Trophoblast cell (in vitro differentiated cells and primary cell): ENCODE measurements around the gene SGPP2.

Experiments used
- DNase-seq, 2 donors: peaks; one replicate each; pipeline ENCODE4 v3.0.0-alpha.2; 2016
- H2AFZ ChIP-seq: 2 replicates; pipeline ENCODE4 v1.6.1; 2013; ENCODE audit warnings: low read length, moderate library complexity, mild to moderate bottlenecking; ENCODE audit not compliant: insufficient read depth, poor library complexity
- H2AK5ac ChIP-seq: 2 replicates; pipeline ENCODE4 v1.6.1; 2013; ENCODE audit warnings: mild to moderate bottlenecking, low read length
- H2BK120ac ChIP-seq: 2 replicates; pipeline ENCODE4 v1.6.1; 2013; ENCODE audit warnings: low read length, mild to moderate bottlenecking, moderate library complexity; ENCODE audit not compliant: insufficient read depth, poor library complexity
- H2BK12ac ChIP-seq: 2 replicates; pipeline ENCODE4 v1.6.1; 2013; ENCODE audit warnings: mild to moderate bottlenecking, low read length, moderate library complexity
- H2BK5ac ChIP-seq: 2 replicates; pipeline ENCODE4 v1.6.1; 2013; ENCODE audit warnings: low read length, low read depth, moderate library complexity, mild to moderate bottlenecking; ENCODE audit not compliant: poor library complexity
- H3K14ac ChIP-seq: 2 replicates; pipeline ENCODE4 v1.6.1; 2013; ENCODE audit warnings: mild to moderate bottlenecking, low read length
- H3K18ac ChIP-seq: 2 replicates; pipeline ENCODE4 v1.6.1; 2013; ENCODE audit warnings: mild to moderate bottlenecking, low read length
- H3K23ac ChIP-seq: 2 replicates; pipeline ENCODE4 v1.6.1; 2013; ENCODE audit warnings: low read length
- H3K27ac ChIP-seq: 2 replicates; pipeline ENCODE4 v1.5.1; 2013; ENCODE audit warnings: low read depth, mild to moderate bottlenecking, inconsistent platforms, low read length, moderate library complexity
- H3K27me3 ChIP-seq: 2 replicates; pipeline ENCODE4 v1.6.1; 2013; ENCODE audit warnings: inconsistent platforms, mild to moderate bottlenecking, low read length, moderate library complexity; ENCODE audit not compliant: insufficient read depth
- H3K36me3 ChIP-seq, 2 experiments: 1 replicate in 1 of 2; 2 replicates in 1 of 2; pipeline ENCODE4 v1.6.1; 2013; ENCODE audit warnings: low read length in 2 of 2, mild to moderate bottlenecking in 2 of 2, moderate library complexity in 1 of 2; ENCODE audit not compliant: insufficient read depth in 2 of 2, control insufficient read depth in 1 of 2
- H3K4ac ChIP-seq: 2 replicates; pipeline ENCODE4 v1.6.1; 2013; ENCODE audit warnings: low read depth, mild to moderate bottlenecking, low read length, moderate library complexity
- H3K4me1 ChIP-seq, 2 experiments: 1 replicate in 1 of 2; 2 replicates in 1 of 2; pipeline ENCODE4 v1.6.1; 2013; ENCODE audit warnings: low read length in 2 of 2, mild to moderate bottlenecking in 2 of 2, moderate library complexity in 1 of 2; ENCODE audit not compliant: insufficient read depth in 2 of 2, control insufficient read depth in 1 of 2
- H3K4me2 ChIP-seq: 2 replicates; pipeline ENCODE4 v1.6.1; 2013; ENCODE audit warnings: inconsistent platforms, mild to moderate bottlenecking, low read length, moderate library complexity
- H3K4me3 ChIP-seq: 2 replicates; pipeline ENCODE4 v1.5.1; 2013; ENCODE audit warnings: mild to moderate bottlenecking, low read depth, low read length, inconsistent platforms
- H3K79me1 ChIP-seq: one replicate; pipeline ENCODE4 v1.6.1; 2013; ENCODE audit warnings: low read length
- H3K79me2 ChIP-seq: 2 replicates; pipeline ENCODE4 v1.6.1; 2013; ENCODE audit warnings: low read length, mild to moderate bottlenecking; ENCODE audit not compliant: control insufficient read depth, insufficient read depth, poor library complexity
- H3K9ac ChIP-seq: 2 replicates; pipeline ENCODE4 v1.6.1; 2013; ENCODE audit warnings: mild to moderate bottlenecking, low read length
- H3K9me3 ChIP-seq: 2 replicates; pipeline ENCODE4 v1.6.1; 2013; ENCODE audit warnings: low read depth, mild to moderate bottlenecking, control low read depth, inconsistent platforms, low read length; ENCODE audit not compliant: insufficient read depth
- H4K12ac ChIP-seq: 2 replicates; pipeline ENCODE4 v1.6.1; 2013; ENCODE audit warnings: low read depth, mild to moderate bottlenecking, low read length, moderate library complexity
- H4K8ac ChIP-seq: 2 replicates; pipeline ENCODE4 v1.6.1; 2013; ENCODE audit warnings: low read depth, mild to moderate bottlenecking, low read length, moderate library complexity
- H4K91ac ChIP-seq: one replicate; pipeline ENCODE4 v1.6.1; 2013; ENCODE audit warnings: low read depth, mild to moderate bottlenecking, low read length, moderate library complexity
- WGBS: extraction: QIAGEN DNeasy Blood & Tissue Kit; methylation state at CpG from one replicate; pipeline ENCODE4 v1.1.7; 2013; ENCODE audit warnings: missing lambda C conversion rate; ENCODE audit not compliant: insufficient read length, insufficient coverage; ENCODE audit errors: extremely low coverage; 5-methylcytosine and 5-hydroxymethylcytosine counted together

Gene SGPP2

GRCh38 chr2:222575618-222576017 lies 151.3 kb downstream of the SGPP2 start:
- H4K91ac ChIP-seq, result no peak overlapping the region
- H3K23ac ChIP-seq, result no peak overlapping the region
- H4K8ac ChIP-seq, result no peak overlapping the region
- no peak overlapping the region for H3K9ac ChIP-seq
- H2BK12ac ChIP-seq, result no peak overlapping the region
- no peak overlapping the region for H2AK5ac ChIP-seq
- H3K4me2 ChIP-seq, result no peak overlapping the region
- H2AFZ ChIP-seq, result no peak overlapping the region
- no peaks in the 10 kb centered on the region for H3K9me3 ChIP-seq
- no peak for DNase-seq
- H3K18ac ChIP-seq, result no peak overlapping the region
- no peak overlapping the region for H3K27ac ChIP-seq
- H4K12ac ChIP-seq, result no peak overlapping the region
- H3K4me1 ChIP-seq, result peaks cover 0 to 5% of the 10 kb centered on the region in 2 experiments
- H3K4ac ChIP-seq, result no peak overlapping the region
- no peak overlapping the region for H3K14ac ChIP-seq
- no peaks in the 10 kb centered on the region for H3K79me1 ChIP-seq
- no peak overlapping the region for H2BK120ac ChIP-seq
- H2BK5ac ChIP-seq, result no peak overlapping the region
- H3K4me3 ChIP-seq, result no peak overlapping the region
- no peaks in the 10 kb centered on the region for H3K79me2 ChIP-seq
- H3K27me3 ChIP-seq, result no peaks in the 10 kb centered on the region
- H3K36me3 ChIP-seq, result peaks cover 0 to 5% of the 10 kb centered on the region in 2 experiments
- no CpG with 5 or more reads among the region's 2 CpGs for whole genome bisulfite sequencing

- Histone ChIP-seq H2BK12ac (no peak overlapping the region), H3K27me3 (no peaks in the 10 kb centered on the region), H3K18ac (no peak overlapping the region), H2AK5ac (no peak overlapping the region), H3K9me3 (no peaks in the 10 kb centered on the region), H2AFZ (no peak overlapping the region), H3K23ac (no peak overlapping the region), H3K4ac (no peak overlapping the region), H3K79me1 (no peaks in the 10 kb centered on the region), H4K8ac (no peak overlapping the region), H3K4me2 (no peak overlapping the region), H3K36me3 (peaks cover 0 to 4% of the 10 kb centered on the region in 2 experiments), H3K14ac (no peak overlapping the region), H3K9ac (no peak overlapping the region), H3K27ac (no peak overlapping the region), H3K4me1 (peaks cover 0 to 5% of the 10 kb centered on the region in 2 experiments), H3K4me3 (no peak overlapping the region), H2BK5ac (no peak overlapping the region), H2BK120ac (no peak overlapping the region), H3K79me2 (no peaks in the 10 kb centered on the region), H4K12ac (no peak overlapping the region), H4K91ac (no peak overlapping the region)
- WGBS, result no CpG with 5 or more reads among the region's 7 CpGs
- no peak for DNase-seq
These were observed 152.1 kb downstream of the SGPP2 start for GRCh38 chr2:222576171-222577081.

- H2BK120ac ChIP-seq, result no peak overlapping the region
- no peak overlapping the region for H2AFZ ChIP-seq
- H2AK5ac ChIP-seq, result no peak overlapping the region
- no peaks in the 10 kb centered on the region for H3K36me3 ChIP-seq
- no peak overlapping the region for H3K27ac ChIP-seq
- DNase-seq, result no peak
- peaks cover 0 to 5% of the 10 kb centered on the region in 2 experiments for H3K4me1 ChIP-seq
- H3K4me2 ChIP-seq, result no peak overlapping the region
- H3K27me3 ChIP-seq, result no peaks in the 10 kb centered on the region
- H2BK12ac ChIP-seq, result no peak overlapping the region
- no peak overlapping the region for H3K14ac ChIP-seq
- H4K12ac ChIP-seq, result no peak overlapping the region
- no peak overlapping the region for H3K23ac ChIP-seq
- no peaks in the 10 kb centered on the region for H3K79me1 ChIP-seq
- H3K4ac ChIP-seq, result no peak overlapping the region
- H2BK5ac ChIP-seq, result no peak overlapping the region
- no peaks in the 10 kb centered on the region for H3K9me3 ChIP-seq
- H3K79me2 ChIP-seq, result no peaks in the 10 kb centered on the region
- H3K9ac ChIP-seq, result no peak overlapping the region
- 100% methylated on average over 1 of the region's 3 CpGs for WGBS
- H4K91ac ChIP-seq, result no peak overlapping the region
- H3K18ac ChIP-seq, result no peak overlapping the region
- H4K8ac ChIP-seq, result no peak overlapping the region
- no peak overlapping the region for H3K4me3 ChIP-seq
These were observed 153.0 kb downstream of the SGPP2 start for GRCh38 chr2:222577341-222577740.

- Histone ChIP-seq H3K36me3 (peaks cover 2 to 6% of the 10 kb centered on the region in 2 experiments), H3K14ac (no peak overlapping the region), H2BK5ac (no peak overlapping the region), H3K27me3 (no peaks in the 10 kb centered on the region), H3K9me3 (peaks cover 7% of the 10 kb centered on the region), H4K12ac (no peak overlapping the region), H3K4ac (no peak overlapping the region), H2BK12ac (no peak overlapping the region), H4K91ac (no peak overlapping the region), H3K4me3 (no peak overlapping the region), H4K8ac (no peak overlapping the region), H2AK5ac (no peak overlapping the region), H3K4me2 (no peak overlapping the region), H3K4me1 (no peaks in the 10 kb centered on the region), H3K79me2 (no peaks in the 10 kb centered on the region), H3K79me1 (no peaks in the 10 kb centered on the region), H3K9ac (no peak overlapping the region), H2BK120ac (no peak overlapping the region), H3K27ac (no peak overlapping the region), H3K18ac (no peak overlapping the region), H2AFZ (no peak overlapping the region), H3K23ac (no peak overlapping the region)
- no peak for DNase-seq
These were observed 158.6 kb downstream of the SGPP2 start for GRCh38 chr2:222582928-222583327.
